Measurements from ENCODE around the gene CYP2E1.
"Not testable (repeated sequence)": the region's sequence is repeated elsewhere in the genome, so short reads cannot be mapped to it uniquely, and the experiment has no call there.

Gene CYP2E1

DNA sequence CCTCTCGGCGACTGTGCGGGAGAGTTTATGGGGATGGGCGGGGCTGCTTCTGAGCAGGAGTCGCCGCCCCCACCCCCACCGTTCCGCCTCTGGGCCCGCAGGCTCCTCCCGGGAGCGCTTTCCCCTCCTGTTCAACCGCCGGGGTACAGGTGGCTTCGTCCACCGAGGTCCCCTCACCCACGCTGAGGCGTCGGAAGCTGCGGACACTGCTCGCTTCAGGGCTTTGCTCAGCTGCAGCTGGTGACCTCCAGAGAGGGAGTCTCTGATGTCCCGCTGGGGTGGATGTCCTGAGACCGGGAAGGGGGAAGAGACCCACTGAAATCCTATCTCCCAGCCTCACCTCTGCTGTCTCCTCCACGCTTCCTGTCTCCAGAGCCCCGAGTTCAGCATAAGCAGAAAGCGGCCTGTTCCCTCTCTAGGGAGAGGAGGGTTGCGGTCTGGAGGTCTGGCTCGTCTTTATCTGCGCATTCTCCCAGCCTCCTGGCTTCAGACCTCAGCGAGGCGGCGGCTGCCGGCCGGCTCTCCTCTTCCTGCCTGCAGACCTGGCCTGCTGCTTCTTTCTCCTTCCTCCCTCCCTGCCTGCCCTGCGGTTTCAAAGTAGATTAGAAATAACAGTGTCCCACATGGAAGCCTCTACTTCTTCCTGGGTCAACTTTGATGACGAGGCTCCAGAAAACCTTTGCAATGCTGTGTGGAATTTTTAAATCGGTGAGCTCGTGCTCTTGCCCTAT, 1.8 kb downstream of the CYP2E1 start:
- DNase-seq, result no peak

DNA sequence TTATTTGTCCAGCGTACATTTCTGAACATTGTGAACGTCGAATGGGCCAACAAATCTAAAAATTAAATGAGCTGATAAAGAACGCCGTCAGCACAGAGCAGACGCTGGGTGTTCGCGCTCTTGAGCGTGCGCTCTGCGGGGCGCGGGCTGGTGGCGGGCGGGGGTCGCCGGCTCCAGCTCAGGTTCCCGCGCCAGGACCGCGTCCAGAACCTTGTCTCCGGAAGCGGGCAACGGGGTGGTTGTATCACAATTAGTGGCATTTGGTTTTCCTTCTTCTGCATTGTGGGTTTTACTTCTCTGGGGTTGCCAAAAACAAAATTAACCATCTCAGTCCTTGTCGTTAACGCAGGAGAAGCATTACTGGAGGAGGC, 2.4 kb downstream of the CYP2E1 start:
- no peak for DNase-seq

DNA sequence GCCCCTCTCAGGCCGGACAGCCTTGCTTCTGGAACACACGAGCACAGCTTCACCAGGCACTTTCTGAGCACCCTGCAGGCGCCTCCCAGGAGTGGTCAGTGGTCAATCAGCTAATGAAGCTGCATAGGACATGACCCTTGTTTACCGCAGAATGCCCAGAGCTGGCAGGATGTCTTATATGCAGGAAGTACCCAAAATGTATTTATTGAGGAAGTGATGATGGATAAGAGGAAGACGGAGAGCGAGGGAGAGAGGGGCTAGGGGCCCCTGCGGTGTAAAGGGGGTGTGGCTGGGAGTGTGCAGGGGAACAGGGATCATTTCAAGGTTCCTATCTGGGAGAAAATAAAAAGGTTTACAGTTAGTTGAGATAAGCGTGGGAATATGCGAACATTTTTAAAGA, 3.3 kb downstream of the CYP2E1 start:
- no peak for DNase-seq

DNA sequence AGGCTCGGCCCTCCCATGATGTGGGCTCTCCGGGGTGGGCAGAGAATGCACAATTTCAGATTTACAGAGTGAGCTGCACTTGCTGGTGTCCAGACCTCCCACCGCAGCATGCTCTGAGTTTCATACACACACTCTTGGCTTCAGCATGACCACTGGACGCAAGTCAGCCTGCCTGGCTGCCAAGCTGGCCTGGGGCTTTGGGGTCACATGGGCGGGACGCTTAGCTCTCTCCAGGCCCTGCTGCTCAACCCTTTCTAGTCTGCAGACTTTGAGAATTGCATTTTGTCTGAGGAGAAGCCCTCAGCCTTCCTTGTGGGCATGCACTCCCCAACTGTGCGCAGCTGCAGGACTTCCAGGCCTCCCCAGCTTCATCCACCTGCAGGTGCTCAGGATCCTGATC, 5.7 kb downstream of the CYP2E1 start:
- DNase-seq, result no peak

DNA sequence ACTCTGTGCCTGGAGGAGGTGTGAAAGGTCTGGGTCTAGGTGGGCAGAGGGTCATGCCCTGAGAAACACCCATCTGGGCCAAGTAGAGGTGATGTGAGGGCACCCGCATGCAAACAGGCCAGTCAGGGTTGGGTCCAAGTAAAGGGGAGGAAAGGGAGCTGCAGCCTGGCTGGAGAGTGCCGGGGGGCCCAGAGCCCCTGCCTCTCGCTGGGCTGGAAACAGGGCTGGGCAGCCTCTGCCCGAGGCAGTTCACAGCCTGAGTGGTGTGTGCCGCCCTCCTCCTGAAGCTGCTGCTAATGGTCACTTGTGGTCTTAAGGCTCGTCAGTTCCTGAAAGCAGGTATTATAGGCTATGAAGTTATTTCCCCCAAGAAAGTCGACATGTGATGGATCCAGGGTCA, 7.3 kb downstream of the CYP2E1 start:
- DNase-seq, result no peak

DNA sequence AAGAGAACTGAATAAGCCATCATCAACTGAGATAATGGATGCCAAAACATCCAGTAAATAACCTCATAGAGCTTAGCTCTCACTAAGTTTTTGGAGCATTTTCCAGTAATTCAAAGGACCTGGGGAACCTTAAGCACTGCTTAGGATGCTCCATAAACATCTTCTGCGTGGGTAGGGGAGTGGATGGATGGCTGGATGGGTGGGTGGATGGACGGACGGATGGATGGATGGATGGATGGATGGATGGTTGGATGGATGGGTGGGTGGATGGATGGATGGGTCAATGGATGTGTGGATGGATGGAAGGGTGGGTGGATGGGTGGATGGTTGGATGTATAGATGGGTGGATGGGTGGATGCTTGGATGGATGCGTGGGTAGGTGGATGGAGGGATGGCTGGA, 9.0 kb downstream of the CYP2E1 start:
- no peak for DNase-seq

DNA sequence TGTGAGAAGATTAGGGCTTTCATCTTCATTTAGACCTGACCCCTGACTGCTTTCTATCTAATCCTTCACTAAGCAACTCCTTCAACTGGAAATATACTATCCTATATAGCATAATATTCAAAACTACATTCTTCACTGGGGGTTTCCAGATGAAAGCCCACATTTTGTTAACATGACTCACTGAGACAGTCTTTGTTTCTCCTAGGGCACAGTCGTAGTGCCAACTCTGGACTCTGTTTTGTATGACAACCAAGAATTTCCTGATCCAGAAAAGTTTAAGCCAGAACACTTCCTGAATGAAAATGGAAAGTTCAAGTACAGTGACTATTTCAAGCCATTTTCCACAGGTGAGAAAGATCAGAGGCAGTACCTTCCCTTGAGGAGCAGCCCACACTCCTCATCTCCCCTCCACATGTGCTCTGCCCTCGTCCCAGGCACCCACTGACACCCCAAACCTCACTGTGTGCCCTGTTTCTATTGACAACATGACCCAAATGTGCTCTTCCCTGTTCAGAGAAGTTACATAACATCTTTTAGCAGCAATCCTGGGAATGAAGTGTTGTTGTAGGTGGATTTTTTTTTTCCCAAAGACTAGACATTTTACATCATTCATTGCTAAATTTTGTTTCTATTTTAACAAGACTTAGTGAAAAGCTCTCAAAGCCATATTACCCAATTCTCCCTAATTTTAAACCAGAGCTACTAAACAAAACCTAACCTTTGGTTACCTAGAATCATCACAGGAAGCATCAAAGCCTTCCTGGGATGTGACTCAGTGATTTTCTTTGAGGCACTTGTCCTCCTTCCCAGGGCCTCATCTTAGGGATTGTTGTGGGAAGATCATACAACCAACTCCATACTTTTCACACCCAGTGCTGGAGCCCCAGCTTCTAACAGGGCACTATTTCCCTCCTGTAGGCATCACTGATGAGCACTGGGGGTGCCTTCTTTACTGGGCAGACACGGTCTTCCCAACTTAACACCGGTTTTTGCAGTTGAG, 10.7 kb downstream of the CYP2E1 start:
- DNase-seq, result no peak

DNA sequence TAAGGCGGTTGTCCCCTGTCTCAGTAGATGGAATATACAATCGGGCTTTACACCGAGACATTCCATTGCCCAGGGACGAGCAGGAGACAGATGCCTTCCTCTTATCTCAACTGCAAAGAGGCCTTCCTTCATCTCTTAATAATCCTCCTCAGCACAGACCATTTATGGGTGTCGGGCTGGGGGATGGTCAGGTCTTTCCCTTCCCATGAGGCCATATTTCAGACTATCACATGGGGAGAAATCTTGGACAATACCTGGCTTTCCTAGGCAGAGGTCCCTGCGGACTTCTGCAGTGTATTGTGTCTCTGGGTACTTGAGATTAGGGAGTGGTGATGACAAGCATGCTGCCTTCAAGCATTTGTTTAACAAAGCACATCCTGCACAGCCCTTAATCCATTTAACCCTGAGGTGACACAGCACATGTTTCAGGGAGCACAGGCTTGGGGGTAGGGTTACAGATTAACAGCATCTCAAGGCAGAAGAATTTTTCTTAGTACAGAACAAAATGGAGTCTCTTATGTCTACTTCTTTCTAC, 14.3 kb downstream of the CYP2E1 start:
- DNase-seq, result not testable (repeated sequence)

DNA sequence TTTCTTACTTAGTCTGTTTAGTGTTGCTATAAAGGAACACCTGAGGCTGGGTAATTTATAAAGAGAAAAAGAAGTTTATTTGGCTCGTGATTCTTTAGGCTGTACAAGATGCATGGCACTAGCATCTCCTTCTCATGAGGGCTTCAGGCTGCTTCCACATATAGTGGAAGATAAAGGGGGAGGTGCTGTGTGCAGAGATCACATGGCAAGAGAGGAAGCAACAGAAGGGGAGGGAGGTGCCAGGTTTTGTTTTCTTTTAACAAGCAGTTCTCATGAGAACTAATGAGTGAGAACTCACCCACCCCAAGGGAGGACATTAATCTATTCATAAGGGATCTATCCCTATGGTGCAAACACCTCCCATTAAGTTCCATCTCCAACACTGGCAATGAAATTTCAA, 17.3 kb downstream of the CYP2E1 start:
- DNase-seq, result no peak

DNA sequence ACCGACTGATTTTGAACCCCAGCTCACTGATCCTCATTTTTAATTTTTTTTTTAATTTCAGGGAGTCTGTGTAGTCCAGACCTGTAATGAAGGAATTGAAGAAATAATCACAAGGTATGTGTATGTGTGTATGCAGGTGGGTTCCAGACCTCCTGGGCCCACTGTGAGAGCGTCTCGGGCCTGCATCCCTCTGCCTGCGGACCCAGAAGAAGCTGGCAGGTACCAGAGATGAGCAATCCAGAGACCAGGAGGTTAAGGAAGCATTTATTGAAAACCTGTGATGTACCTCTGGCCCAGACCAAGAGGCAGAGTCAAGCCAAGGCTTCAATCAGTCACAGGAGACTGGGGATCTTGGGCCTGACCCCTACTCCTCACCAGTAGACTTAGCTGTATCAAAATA, 27.4 kb downstream of the CYP2E1 start:
- DNase-seq, result no peak

DNA sequence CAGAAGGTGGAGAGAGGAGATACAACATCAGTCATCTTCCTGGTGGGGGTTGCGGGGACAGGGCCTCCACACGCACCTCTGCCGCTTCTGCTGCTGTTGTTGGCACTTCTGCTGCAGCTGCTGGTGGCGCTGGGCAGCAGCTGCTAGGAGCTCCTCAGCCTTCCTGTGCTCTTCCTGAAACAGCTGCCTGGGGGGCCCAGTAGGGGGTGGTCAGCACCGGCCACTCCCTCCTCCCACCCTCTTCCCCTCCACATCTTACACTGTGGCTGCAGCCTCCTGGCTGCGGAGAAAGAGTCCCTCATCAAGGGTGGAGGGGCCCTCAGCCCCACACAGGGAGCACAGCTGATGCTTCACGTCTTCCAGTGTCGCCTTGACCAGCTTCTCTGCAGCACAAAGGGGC, 28.4 kb downstream of the CYP2E1 start:
- DNase-seq, result no peak

DNA sequence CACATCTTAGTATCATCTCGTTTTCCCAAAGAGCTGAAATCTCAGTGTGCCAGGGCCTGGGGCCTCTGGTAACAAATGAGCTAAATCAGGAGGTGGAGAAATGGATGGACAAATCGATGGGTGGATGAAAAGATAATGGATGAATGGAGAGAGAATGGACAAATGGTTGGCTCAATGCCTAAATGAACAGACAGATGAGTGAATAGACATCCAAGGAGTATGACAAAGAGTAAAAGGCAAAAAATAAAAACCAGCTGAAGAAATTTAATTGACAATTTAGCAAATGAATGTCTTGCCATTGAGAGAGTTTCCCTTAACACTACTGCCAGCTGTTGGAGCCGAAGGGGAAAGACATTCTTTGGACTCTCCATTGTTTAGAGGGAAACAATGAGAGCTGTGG, 30.2 kb downstream of the CYP2E1 start:
- DNase-seq, result no peak

DNA sequence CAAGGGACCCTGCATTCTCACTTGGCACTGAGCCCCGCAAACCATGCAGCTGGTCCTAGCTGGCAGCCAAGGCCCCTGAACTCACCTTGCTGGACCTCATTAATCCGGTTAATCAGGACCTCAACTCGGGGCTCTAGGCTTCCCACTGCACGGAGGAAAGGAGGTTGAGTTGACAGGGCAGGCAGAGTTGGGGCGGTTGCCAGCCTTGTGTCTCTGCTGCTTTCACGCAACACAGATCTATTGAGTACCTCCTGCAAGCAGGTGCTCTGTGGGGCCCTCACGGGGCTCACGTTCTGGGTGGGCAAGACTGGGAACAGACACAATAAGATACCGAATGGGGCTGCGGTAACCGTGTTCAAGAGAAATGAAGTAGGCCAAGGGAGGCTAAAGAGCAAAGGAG, 32.1 kb downstream of the CYP2E1 start:
- DNase-seq, result no peak

DNA sequence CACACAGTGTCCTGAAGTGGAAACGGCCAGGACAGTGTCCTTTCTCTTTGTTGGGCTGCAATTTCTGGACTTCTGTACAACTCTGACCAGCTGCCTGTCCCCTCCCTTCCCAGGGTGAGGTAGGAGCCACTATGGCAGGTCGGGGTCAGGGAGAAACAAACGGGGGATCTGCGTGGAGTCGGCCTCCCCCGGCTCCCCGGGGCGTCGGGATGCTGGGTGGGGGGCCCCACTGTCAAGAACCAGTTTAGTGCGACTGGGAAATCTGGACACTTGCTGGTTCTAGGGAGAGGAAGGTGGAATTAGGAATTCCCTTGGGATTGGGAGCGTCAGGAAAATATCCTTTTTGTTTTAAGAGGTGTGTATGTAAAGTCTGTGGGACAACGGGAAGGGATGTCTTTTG, 37.7 kb downstream of the CYP2E1 start:
- no peak for DNase-seq

DNA sequence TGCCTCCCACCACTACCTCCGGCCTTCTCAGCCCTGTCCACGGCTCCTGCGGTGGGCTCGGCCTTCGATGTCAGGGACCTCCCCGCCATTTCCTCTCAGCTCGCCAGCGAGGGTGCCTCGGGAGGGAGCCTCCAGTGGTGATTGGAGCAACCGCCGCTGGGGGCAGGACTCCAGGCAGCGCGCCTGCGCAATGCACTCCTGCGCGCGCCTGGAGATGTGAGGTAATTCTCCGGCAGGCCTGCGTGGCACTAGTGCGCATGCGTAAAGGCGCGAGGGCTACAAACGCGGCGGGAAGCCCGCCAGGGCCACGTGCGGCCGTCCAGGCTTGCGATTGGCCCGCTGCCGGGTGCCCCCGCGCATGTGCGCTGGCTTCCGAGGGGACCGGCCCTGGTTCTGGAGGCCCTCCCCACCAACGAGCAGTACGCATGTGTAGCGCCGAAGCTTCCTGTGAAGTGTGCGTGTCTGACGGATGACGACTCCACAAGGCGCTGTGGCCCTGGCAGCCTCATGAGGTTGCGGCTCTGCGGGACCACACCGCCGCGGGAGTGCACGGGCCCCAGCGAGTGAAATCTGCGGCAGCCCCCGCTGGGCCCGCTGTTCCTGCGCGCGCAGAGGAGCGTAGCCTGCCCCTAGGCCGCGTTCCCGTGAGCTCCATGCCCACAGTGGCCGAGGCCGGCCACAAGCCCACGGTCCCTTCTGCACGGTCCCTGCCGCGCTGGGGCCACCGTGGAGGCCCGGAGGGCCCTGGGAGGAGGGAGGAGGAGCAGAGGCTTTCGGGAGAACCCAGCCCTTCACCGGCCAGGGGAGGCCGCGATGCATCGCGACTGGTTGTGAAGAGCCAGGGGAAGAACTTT, 38.5 kb downstream of the CYP2E1 start, which contains the start of gene SYCE1:
SYCE1 (minus strand) TSS at position 143 of the 854 bp plus-strand sequence; CDS start at position 89, 54 bp downstream.
- DNase-seq, result no peak

DNA sequence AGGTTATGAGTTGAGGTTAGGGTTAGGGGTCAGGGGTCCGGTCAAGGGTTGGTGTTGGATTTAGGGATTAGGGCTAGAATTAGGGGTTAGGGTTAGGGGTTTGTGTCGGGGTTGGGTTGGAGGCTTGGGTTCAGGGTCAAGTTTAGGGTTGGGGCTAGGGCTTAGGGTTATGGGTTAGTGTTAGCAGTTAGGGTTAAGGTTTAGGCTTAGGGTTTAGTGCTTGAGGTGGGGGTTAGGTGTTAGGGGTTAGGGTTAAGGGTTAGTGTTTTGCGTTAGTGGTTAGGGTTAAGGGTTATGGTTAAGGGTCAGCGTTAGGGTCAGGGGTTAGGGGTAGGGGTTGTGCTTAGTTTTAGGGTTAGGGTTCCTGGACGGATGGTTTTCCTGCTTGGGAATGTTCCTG, 40.0 kb downstream of the CYP2E1 start:
- DNase-seq, result no peak

DNA sequence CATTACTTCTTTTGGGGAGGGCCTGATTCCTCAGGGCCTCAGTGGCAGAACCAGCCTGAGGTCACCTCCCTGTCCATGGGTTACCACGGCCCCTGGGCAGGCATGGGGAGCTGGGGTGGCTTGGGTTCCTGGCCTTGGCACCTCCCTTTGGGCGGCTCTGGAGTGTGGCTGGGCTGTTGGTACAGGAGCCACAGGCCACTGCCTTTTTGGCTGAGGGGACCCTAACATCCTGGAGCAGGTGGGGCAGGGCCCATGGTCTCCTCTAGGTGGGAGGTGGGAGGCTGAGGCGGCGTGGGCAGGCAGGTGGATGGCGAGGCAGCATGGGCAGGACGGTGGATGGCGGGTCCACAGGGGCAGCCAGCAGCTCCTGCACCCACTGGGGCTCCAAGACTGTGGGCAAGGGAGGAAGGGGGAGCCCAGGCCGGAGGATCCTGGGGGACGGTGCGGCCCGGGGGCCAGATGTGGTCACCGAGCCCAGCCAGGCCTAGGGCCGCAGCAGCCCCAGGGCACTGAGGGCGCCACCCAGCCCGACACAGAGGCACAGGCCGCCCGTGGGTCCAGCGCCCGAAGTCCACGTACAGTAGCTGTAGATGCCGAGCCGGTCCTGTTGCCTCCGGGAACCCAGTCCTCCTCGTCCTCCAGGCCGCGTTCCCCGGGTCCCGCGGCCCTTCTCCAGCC, 40.6 kb downstream of the CYP2E1 start:
- DNase-seq, result no peak

DNA sequence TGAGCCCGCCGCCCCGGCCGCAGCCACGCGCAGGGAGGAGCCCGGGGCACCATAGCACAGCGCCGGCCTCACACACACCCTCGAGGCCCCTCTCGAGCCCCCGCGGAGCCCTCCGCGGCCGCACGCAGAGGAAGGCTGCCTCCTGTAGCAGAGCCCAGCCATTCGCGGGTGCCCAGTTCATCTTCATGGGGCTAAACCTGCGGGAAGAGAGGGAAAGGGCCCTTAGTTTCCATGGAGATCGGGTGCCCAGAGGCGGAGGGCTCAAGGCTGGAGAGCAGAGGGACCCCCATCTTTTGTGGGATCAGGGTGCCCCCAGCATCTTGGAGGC, 41.1 kb downstream of the CYP2E1 start:
- DNase-seq, result no peak

DNA sequence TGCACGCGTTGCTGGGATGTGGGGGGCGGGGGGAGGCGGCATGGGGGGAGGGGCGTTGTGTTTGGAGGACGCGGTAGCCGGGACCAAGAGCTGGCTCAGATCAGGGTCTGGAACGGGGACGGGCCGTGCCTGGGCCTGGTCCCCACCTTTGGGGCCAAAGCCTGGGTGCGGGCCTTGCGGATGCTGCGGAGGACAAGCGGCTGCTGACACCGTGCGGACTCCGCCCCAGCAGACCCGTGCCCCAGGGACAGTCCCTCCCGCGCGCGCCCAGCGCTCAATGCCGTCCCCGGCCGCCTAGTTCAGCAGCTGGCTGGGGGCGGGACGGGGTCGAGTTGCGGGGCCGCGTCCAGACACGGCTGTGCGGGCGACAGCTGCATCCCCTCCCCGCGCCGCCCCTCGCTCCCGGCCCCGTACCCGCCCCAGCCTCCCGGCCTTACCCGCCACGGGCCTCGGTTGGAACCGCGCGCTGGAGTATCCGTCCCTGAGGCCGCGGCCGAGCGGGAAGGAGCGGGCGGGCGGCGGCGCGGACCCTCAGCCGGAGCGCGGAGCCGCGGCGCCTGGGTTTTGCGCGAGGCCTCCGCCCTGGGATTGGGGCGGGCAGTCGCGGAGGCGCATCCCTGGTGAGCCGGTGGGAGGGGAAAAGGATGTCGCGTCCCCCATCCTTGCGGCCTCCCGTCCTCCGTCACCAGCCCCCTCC, 41.8 kb downstream of the CYP2E1 start:
- not testable (repeated sequence) for DNase-seq

DNA sequence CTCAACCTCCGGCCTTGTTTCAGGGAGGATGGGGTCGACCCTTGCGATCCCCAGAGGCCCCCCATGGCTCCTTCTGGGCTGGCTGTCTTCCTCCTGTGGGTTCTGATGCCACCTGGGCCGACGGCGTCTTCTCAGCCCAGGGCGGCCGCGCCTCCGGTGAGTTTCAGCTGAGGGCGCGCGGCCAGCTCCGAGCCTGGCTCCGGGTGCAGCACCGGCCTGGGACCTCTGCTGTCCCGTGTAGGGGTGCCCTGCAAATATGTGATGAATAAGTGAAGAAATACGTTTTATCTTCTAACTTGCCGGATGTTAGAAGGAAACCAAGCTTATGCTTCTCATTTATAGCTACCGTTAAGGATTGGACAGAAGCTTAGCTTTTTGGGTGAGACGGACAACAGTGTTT, 42.6 kb downstream of the CYP2E1 start:
- DNase-seq, result not testable (repeated sequence)

DNA sequence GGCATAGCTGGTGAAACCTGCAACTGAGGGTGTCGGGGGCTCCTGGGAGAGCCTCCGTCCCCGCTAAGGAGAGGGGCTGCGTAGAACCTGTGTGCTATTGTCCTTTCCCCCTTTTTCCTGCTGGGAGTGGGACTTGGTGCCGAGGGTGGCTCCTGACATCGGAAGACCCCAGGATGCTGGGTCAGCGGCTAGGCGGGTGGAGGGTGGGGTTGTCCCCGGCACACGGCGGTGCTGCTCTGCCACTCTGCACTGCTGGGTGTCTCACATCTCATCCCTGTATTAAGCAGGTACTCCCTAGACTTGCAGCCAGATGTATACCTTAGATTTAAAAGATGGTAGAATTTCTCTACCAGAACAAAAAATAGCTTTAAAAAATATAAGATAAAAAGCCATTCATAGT, 44.9 kb downstream of the CYP2E1 start:
- not testable (repeated sequence) for DNase-seq

DNA sequence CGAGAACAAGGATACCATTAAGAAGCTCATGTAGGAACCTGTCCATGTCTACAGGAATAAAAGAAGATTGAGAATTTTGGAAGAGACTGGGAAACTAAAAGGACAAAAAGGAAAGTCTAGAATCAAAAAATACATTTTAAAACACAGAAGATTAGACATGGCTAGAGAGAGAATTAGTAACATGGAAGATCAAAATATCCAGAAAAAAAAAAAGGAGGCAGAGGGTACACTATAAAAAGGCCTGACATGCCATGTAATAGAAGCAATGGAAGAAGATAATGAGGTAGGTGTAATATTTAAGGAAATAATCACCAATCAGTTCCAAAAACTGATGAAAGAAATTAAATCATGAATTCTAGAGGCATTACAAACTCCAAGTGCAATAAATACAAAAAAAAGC, 46.3 kb downstream of the CYP2E1 start:
- not testable (repeated sequence) for DNase-seq

Measured in GOT3 (cell line).